Measurements from ENCODE around the gene UHRF1. TPM values are rescaled to one million over a fixed set of nuclear protein-coding genes. Genes with fewer than 3 reads are reported as not detected.
"Not testable (repeated sequence)": the region's sequence is repeated elsewhere in the genome, so short reads cannot be mapped to it uniquely, and the experiment has no call there.

UHRF1 gene
- total RNA-seq, 1 donor from 2014 or later, result 16.8 TPM

DNA sequence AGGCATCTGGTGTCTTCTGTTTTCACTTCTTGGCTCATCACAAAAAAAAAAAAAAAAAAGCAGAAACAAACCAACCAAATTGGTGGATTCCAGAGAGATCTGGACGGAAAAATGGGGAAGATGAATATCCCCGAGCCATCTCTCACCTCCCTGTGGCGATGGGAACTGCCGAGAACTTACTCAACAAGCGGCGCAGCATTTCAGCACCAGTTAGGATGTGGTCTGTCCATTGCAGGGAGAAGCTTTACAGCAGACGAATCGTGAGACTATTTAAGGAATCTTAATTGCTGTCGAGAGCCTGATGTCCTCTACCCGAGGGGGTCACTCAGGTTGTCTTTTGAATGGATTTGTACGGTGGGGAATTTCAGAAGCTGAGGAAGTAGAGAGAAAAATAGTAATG is 42.4 kb downstream of the UHRF1 start:
- Mint-ChIP-seq H3K4me3 (ENCODE audit: unreplicated experiment) (no peak overlapping the region), H3K27me3 (ENCODE audit: unreplicated experiment) (peaks cover 3% of the 10 kb centered on the region), H3K27ac (ENCODE audit: unreplicated experiment) (no peak overlapping the region), H3K9me3 (ENCODE audit: unreplicated experiment) (no peaks in the 10 kb centered on the region), H3K4me1 (ENCODE audit: unreplicated experiment) (no peaks in the 10 kb centered on the region), H3K36me3 (ENCODE audit: low read depth, unreplicated experiment) (peaks cover 8% of the 10 kb centered on the region)
- TF ChIP-seq, protein P1, sequence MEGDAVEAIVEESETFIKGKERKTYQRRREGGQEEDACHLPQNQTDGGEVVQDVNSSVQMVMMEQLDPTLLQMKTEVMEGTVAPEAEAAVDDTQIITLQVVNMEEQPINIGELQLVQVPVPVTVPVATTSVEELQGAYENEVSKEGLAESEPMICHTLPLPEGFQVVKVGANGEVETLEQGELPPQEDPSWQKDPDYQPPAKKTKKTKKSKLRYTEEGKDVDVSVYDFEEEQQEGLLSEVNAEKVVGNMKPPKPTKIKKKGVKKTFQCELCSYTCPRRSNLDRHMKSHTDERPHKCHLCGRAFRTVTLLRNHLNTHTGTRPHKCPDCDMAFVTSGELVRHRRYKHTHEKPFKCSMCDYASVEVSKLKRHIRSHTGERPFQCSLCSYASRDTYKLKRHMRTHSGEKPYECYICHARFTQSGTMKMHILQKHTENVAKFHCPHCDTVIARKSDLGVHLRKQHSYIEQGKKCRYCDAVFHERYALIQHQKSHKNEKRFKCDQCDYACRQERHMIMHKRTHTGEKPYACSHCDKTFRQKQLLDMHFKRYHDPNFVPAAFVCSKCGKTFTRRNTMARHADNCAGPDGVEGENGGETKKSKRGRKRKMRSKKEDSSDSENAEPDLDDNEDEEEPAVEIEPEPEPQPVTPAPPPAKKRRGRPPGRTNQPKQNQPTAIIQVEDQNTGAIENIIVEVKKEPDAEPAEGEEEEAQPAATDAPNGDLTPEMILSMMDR (IDR thresholded peaks at IDR 0.05; ENCODE audit: unreplicated experiment), result no peak
- DNase-seq (ENCODE audit: low spot score), result no peak

DNA sequence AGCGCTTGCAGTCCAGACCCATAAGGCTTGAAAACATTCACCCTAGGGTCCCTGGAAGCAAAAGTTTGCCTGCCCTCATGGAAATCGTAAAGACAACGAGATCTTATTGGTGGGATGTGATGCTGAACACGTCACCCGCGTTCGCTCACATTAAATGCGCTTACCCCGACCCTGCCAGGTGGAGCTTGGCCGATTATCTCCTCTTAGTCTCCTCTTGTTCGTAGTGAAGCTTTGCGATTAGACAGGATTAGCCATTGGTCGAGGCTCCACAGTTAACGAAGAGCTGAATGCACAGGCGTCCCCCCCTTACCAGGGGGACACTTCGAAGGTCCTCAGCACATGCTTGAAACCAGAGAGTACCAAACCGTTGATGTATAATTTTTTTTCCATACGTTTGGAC is 43.6 kb downstream of the UHRF1 start:
- DNase-seq (ENCODE audit: low spot score), result no peak
- Mint-ChIP-seq H3K9me3 (ENCODE audit: unreplicated experiment) (no peaks in the 10 kb centered on the region), H3K27me3 (ENCODE audit: unreplicated experiment) (peaks cover 1% of the 10 kb centered on the region), H3K4me3 (ENCODE audit: unreplicated experiment) (no peak overlapping the region), H3K27ac (ENCODE audit: unreplicated experiment) (no peak overlapping the region), H3K4me1 (ENCODE audit: unreplicated experiment) (no peaks in the 10 kb centered on the region), H3K36me3 (ENCODE audit: low read depth, unreplicated experiment) (peaks cover 4% of the 10 kb centered on the region)
- TF ChIP-seq, protein P1 (IDR thresholded peaks at IDR 0.05; ENCODE audit: unreplicated experiment), result no peak

DNA sequence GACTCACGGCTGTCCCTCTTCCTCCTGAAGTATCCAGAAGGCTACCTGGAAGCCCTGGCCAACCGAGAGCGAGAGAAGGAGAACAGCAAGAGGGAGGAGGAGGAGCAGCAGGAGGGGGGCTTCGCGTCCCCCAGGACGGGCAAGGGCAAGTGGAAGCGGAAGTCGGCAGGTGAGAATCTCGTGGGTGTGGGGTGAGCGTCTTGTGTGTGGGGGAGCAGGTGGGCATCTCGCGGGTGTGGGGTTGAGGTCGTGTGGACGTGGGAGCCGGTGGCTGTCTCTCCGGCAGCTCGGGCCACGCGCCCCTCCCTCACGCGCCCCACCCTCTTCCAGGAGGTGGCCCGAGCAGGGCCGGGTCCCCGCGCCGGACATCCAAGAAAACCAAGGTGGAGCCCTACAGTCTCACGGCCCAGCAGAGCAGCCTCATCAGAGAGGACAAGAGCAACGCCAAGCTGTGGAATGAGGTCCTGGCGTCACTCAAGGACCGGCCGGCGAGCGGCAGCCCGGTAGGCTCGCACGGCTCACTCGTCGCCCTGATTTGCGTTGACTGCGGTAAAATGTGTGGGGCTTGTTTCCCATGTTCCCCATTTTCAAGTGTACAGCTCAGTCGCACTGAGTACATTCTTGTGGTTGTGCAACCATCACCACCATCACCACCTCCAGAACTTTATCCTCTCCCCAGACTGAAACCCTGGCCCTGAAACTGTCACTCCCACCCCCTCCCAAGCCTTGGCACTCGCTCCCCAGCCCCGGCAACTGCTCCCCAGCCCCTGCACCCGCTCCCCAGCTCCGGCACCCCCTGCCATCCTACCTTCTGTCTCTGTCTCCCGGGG is 45.2 kb downstream of the UHRF1 start:
- H3K4me3 Mint-ChIP-seq (ENCODE audit: unreplicated experiment); H3K27ac Mint-ChIP-seq (ENCODE audit: unreplicated experiment): not testable (repeated sequence)

DNA sequence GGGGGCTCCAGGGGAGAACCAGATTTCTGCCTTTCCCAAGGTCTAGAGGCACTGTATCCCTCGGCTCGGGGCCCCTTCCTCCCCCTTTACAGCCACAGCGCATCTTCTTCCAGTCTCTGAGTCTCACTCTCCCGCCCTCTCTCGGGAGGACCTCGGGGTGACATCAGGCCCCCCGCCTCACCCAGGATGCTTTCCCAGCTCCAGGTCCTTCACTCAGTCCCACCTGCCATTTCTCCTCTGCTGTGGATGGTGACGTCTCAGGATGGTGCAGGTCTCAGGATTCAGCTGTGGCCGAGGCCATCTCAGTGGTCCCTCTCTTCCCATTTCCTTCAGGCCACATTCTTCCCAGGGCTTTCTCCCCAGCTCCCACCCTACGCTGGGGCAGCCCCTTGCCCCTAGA is 46.0 kb downstream of the UHRF1 start:
- Mint-ChIP-seq H3K27me3 (ENCODE audit: unreplicated experiment) (peaks cover 4% of the 10 kb centered on the region), H3K9me3 (ENCODE audit: unreplicated experiment) (no peaks in the 10 kb centered on the region), H3K27ac (ENCODE audit: unreplicated experiment) (no peak overlapping the region), H3K36me3 (ENCODE audit: low read depth, unreplicated experiment) (peaks cover 7% of the 10 kb centered on the region), H3K4me3 (ENCODE audit: unreplicated experiment) (no peak overlapping the region), H3K4me1 (ENCODE audit: unreplicated experiment) (no peaks in the 10 kb centered on the region)
- TF ChIP-seq, protein P1 (IDR thresholded peaks at IDR 0.05; ENCODE audit: unreplicated experiment), result no peak
- DNase-seq (ENCODE audit: low spot score), result no peak

More for the DNA sequence above, 45.2 kb downstream of the UHRF1 start:
- DNase-seq (ENCODE audit: low spot score); H3K4me1 Mint-ChIP-seq (ENCODE audit: unreplicated experiment); H3K27me3 Mint-ChIP-seq (ENCODE audit: unreplicated experiment); H3K9me3 Mint-ChIP-seq (ENCODE audit: unreplicated experiment); H3K36me3 Mint-ChIP-seq (ENCODE audit: low read depth, unreplicated experiment): not testable (repeated sequence)

DNA sequence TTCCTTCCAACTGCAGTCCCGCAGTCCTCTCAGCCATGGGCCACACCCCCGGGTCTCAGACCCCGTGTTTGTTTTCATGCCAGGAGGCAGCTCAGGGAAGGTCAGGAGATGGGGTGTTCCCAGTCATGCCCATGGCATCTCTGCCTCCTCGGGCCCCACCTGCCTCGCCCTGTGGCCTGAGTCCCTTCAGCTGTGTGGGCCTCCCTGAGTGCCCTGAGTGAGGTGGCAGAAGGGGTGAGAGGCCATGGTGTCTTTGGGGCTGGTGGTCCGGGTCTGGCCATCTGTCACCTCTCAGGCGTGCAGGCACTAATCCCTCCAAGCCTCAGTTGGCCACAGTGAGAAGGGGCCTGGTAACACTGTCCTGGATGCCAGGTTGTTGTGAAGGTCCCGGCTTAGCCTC is 48.7 kb downstream of the UHRF1 start:
- H3K9me3 Mint-ChIP-seq (ENCODE audit: unreplicated experiment), result no peaks in the 10 kb centered on the region
- peaks cover 4% of the 10 kb centered on the region for H3K27me3 Mint-ChIP-seq (ENCODE audit: unreplicated experiment)
- no peak overlapping the region for H3K4me3 Mint-ChIP-seq (ENCODE audit: unreplicated experiment)
- no peak for DNase-seq (ENCODE audit: low spot score)
- no peak overlapping the region for H3K27ac Mint-ChIP-seq (ENCODE audit: unreplicated experiment)
- H3K36me3 Mint-ChIP-seq (ENCODE audit: low read depth, unreplicated experiment), result peaks cover 7% of the 10 kb centered on the region
- TF ChIP-seq, protein P1 (IDR thresholded peaks at IDR 0.05; ENCODE audit: unreplicated experiment), result no peak
- no peaks in the 10 kb centered on the region for H3K4me1 Mint-ChIP-seq (ENCODE audit: unreplicated experiment)
